H1 (cell line): ENCODE results near the gene TBC1D24. TPM values are rescaled to one million over a fixed set of nuclear protein-coding genes. Genes with fewer than 3 reads are reported as not detected.
"Not testable (repeated sequence)": the region's sequence is repeated elsewhere in the genome, so short reads cannot be mapped to it uniquely, and the experiment has no call there.

ENCODE experiments used
- CTCF ChIA-PET: fragments of 300-600 bp; sonication (Branson Sonifier 250); formaldehyde crosslinking; loops from one replicate; lab custom pipeline; 2021; ENCODE audit not compliant: partially characterized antibody; lab: Charles Lee
- POLR2A ChIA-PET: fragments of 300-600 bp; sonication (Branson Sonifier 250); formaldehyde crosslinking; loops from one replicate; lab custom pipeline; 2021; ENCODE audit warnings: inconsistent platforms; ENCODE audit not compliant: partially characterized antibody; lab: Charles Lee
- DNase-seq, 2 experiments: peaks; one replicate each; pipeline versions ENCODE4 v3.0.0 to v3.0.0-alpha.2; 2010 to 2022; ENCODE audit warnings: low spot score in 2 of 2, low read depth in 1 of 2, mixed read lengths in 1 of 2
- FAIRE-seq: peaks from 2 replicates; lab custom pipeline; 2011; peaks lifted over from hg19 to GRCh38; lab: Jason Lieb, UNC
- H2AFZ ChIP-seq: 2 replicates; pipeline ENCODE4 v1.8.1; 2012; ENCODE audit warnings: low read length, inconsistent platforms
- H2AK5ac ChIP-seq: 2 replicates; pipeline ENCODE4 v1.6.1; 2013; ENCODE audit warnings: low read depth, low read length
- H2BK120ac ChIP-seq: replicated peaks from 2 replicates; pipeline ENCODE3; 2013; ENCODE audit warnings: low read depth, low read length, inconsistent platforms
- H2BK12ac ChIP-seq: 2 replicates; pipeline ENCODE4 v1.6.1; 2013; ENCODE audit warnings: low read depth, low read length
- H2BK15ac ChIP-seq: 2 replicates; pipeline ENCODE4 v1.6.1; 2013; ENCODE audit warnings: low read length
- H2BK20ac ChIP-seq: 2 replicates; pipeline ENCODE4 v1.6.1; 2013; ENCODE audit warnings: low read length
- H2BK5ac ChIP-seq: 2 replicates; pipeline ENCODE4 v1.6.1; 2013; ENCODE audit warnings: low read depth, low read length
- H3K14ac ChIP-seq: 2 replicates; pipeline ENCODE4 v1.6.1; 2013; ENCODE audit warnings: inconsistent platforms; ENCODE audit not compliant: insufficient read length
- H3K18ac ChIP-seq: 2 replicates; pipeline ENCODE4 v1.6.1; 2013; ENCODE audit warnings: low read length; ENCODE audit errors: extremely low read depth
- H3K23ac ChIP-seq: 2 replicates; pipeline ENCODE4 v1.6.1; 2013; ENCODE audit warnings: inconsistent platforms; ENCODE audit not compliant: insufficient read length
- H3K23me2 ChIP-seq: 2 replicates; pipeline ENCODE4 v1.6.1; 2013; ENCODE audit warnings: low read depth, low read length
- H3K27ac ChIP-seq: 2 replicates; pipeline ENCODE4 v1.6.1; 2011; ENCODE audit warnings: low read depth, low read length, inconsistent platforms
- H3K27me3 ChIP-seq, 4 experiments: replicated peaks in 1 of 4; 1 replicate in 1 of 4; 2 replicates in 3 of 4; pipeline versions ENCODE4 v1.6.1 to v1.8.1; 2011 to 2013; ENCODE audit warnings: low read length in 3 of 4, mild to moderate bottlenecking in 3 of 4, inconsistent platforms in 2 of 4, mixed read lengths in 2 of 4, moderate library complexity in 1 of 4; ENCODE audit not compliant: control insufficient read depth in 3 of 4, insufficient read depth in 3 of 4; ENCODE audit errors: extremely low read depth in 1 of 4
- H3K36me3 ChIP-seq, 4 experiments: 2 replicates each; pipeline versions ENCODE4 v1.6.1 to v1.8.1; 2011 to 2013; ENCODE audit warnings: mild to moderate bottlenecking in 4 of 4, low read length in 3 of 4, moderate library complexity in 2 of 4, control low read depth in 1 of 4, inconsistent platforms in 1 of 4; ENCODE audit not compliant: insufficient read depth in 4 of 4, control insufficient read depth in 2 of 4
- H3K4ac ChIP-seq: replicated peaks from 2 replicates; pipeline ENCODE3; 2013; ENCODE audit warnings: low read length, low read depth, mixed read lengths, inconsistent platforms; ENCODE audit not compliant: insufficient read length
- H3K4me1 ChIP-seq, 4 experiments: replicated peaks in 1 of 4; 1 replicate in 1 of 4; 2 replicates in 3 of 4; pipeline versions ENCODE4 v1.6.1 to v1.8.1; 2011 to 2013; ENCODE audit warnings: low read length in 3 of 4, inconsistent platforms in 2 of 4, mixed read lengths in 1 of 4; ENCODE audit not compliant: insufficient read depth in 4 of 4, control insufficient read depth in 3 of 4
- H3K4me2 ChIP-seq, 2 experiments: 2 replicates each; pipeline versions ENCODE4 v1.6.1 to v1.8.1; 2011 to 2013; ENCODE audit warnings: low read depth in 2 of 2, low read length in 2 of 2, control low read depth in 1 of 2, inconsistent platforms in 1 of 2, mild to moderate bottlenecking in 1 of 2; ENCODE audit not compliant: insufficient read depth in 1 of 2
- H3K4me3 ChIP-seq, 4 experiments: fragments of 200-600, 300-600 bp in 1 of 4; sonication (generic), shearing (Covaris generic), sonication (Bioruptor Twin) in 1 of 4; 2 replicates each; pipeline versions ENCODE4 v1.5.1 to v1.8.1; 2011 to 2016; ENCODE audit warnings: low read length in 4 of 4, low read depth in 3 of 4, control low read depth in 2 of 4, inconsistent platforms in 2 of 4, mild to moderate bottlenecking in 2 of 4, mixed read lengths in 1 of 4, moderate library complexity in 1 of 4; ENCODE audit not compliant: insufficient read depth in 2 of 4; ENCODE audit errors: extremely low read depth in 1 of 4
- H3K56ac ChIP-seq: replicated peaks from 2 replicates; pipeline ENCODE3; 2013; ENCODE audit warnings: low read depth, mild to moderate bottlenecking, mixed read lengths, low read length, inconsistent platforms; ENCODE audit not compliant: insufficient read length
- H3K79me1 ChIP-seq: 2 replicates; pipeline ENCODE4 v1.6.1; 2013; ENCODE audit warnings: low read depth, low read length, control low read depth
- H3K79me2 ChIP-seq, 2 experiments: 2 replicates each; pipeline versions ENCODE4 v1.6.1 to v1.8.1; 2012 to 2013; ENCODE audit warnings: low read length in 2 of 2, mild to moderate bottlenecking in 2 of 2, inconsistent platforms in 1 of 2; ENCODE audit not compliant: insufficient read depth in 2 of 2, control insufficient read depth in 1 of 2
- H3K9ac ChIP-seq, 4 experiments: replicated peaks in 1 of 4; 1 replicate in 1 of 4; 2 replicates in 3 of 4; pipeline versions ENCODE4 v1.6.1 to v1.8.1; 2011 to 2013; ENCODE audit warnings: low read depth in 3 of 4, low read length in 3 of 4, control low read depth in 2 of 4, mild to moderate bottlenecking in 2 of 4, moderate library complexity in 2 of 4, inconsistent platforms in 1 of 4; ENCODE audit errors: extremely low read depth in 1 of 4
- H3K9me3 ChIP-seq, 2 experiments: 2 replicates each; pipeline versions ENCODE4 v1.6.1 to v1.8.1; 2012 to 2013; ENCODE audit warnings: mild to moderate bottlenecking in 2 of 2, moderate library complexity in 2 of 2, control low read depth in 1 of 2, inconsistent platforms in 1 of 2, low read depth in 1 of 2, low read length in 1 of 2, mixed read lengths in 1 of 2; ENCODE audit not compliant: insufficient read depth in 2 of 2
- H4K20me1 ChIP-seq, 2 experiments: replicated peaks in 1 of 2; 2 replicates each; pipeline versions ENCODE3 to v1.8.1; 2011 to 2013; ENCODE audit warnings: inconsistent platforms in 2 of 2, low read length in 2 of 2, mild to moderate bottlenecking in 1 of 2; ENCODE audit not compliant: insufficient read depth in 2 of 2, control insufficient read depth in 1 of 2
- H4K5ac ChIP-seq: 2 replicates; pipeline ENCODE4 v1.6.1; 2013; ENCODE audit warnings: low read length, low read depth, mixed read lengths, inconsistent platforms; ENCODE audit not compliant: insufficient read length
- H4K8ac ChIP-seq: 2 replicates; pipeline ENCODE4 v1.8.0; 2013; ENCODE audit warnings: mild to moderate bottlenecking, moderate library complexity, low read length, inconsistent platforms; ENCODE audit not compliant: insufficient read depth; ENCODE audit errors: extremely low read depth
- H4K91ac ChIP-seq: replicated peaks from 2 replicates; pipeline ENCODE3; 2013; ENCODE audit warnings: low read length, mixed read lengths, inconsistent platforms; ENCODE audit not compliant: insufficient read length
- whole genome bisulfite sequencing, 2 experiments: shearing (Covaris generic) in 1 of 2; methylation state at CpG; one replicate each; pipeline versions ENCODE4 v1.1.6 to v1.1.7; 2013 to 2015; ENCODE audit warnings: low lambda C conversion rate in 2 of 2, mixed read lengths in 2 of 2, inconsistent platforms in 1 of 2, low coverage in 1 of 2, missing lambda C conversion rate in 1 of 2; ENCODE audit not compliant: insufficient replicate concordance in 2 of 2, insufficient coverage in 1 of 2, insufficient read length in 1 of 2; ENCODE audit errors: extremely low coverage in 1 of 2, missing lambda C conversion rate in 1 of 2; 5-methylcytosine and 5-hydroxymethylcytosine counted together
- polyA plus RNA-seq, 7 experiments: library from polyadenylated mRNA; depleted of rRNA in 3 of 7; stranded (reverse) in 5 of 7; unstranded in 2 of 7; fragments of >200 nt in 5 of 7; fragments of 200-250 nt in 2 of 7; gene quantifications; 1 replicate in 5 of 7; 2 replicates in 1 of 7; 4 replicates in 1 of 7; pipeline versions ENCODE4 v1.2.1 to v1.2.3, GENCODE V29; 2011 to 2013; ENCODE audit warnings: missing spikeins in 2 of 7, mixed read lengths in 2 of 7
- total RNA-seq: library from RNA; stranded (reverse); fragmentation: NEBNext Ultra II Directional; extraction: Animal tissue kit (Norgen Biotek cat#: 25700); gene quantifications from 2 replicates; pipeline ENCODE4 v1.2.1, GENCODE V29; 2021

Gene TBC1D24
- total and polyA plus RNA-seq, 2 of the 8 experiments (the other 6 are each of a cell fraction or from before 2014, with no cell fraction given) = 8.7 to 21.5 TPM

DNA sequence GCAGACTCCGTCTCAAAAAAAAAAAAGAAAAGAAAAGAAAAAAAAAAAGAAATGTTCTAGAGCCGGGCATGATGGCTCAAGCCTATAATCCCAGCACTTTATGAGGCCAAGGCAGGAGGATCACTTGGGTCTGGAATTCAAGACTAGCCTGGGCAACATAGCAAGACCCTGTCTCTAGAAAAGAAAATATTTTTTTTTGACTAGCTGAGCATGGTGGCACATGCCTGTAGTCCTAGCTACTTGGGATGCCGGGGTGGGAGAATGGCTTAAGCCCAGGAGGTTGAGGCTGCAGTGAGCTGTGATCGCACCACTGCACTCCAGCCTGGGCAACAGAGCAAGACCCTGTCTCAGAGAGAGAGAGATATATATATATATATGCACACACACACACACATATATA is 39.7 kb upstream of the TBC1D24 start:
- H3K27ac ChIP-seq, H3K9ac ChIP-seq, H4K5ac ChIP-seq, H2BK120ac ChIP-seq, H2BK20ac ChIP-seq, H3K23me2 ChIP-seq, H2AK5ac ChIP-seq, H4K8ac ChIP-seq, H3K18ac ChIP-seq, H2AFZ ChIP-seq, H2BK15ac ChIP-seq, FAIRE-seq, H4K91ac ChIP-seq, H2BK12ac ChIP-seq, H2BK5ac ChIP-seq, H3K56ac ChIP-seq, H3K79me1 ChIP-seq, H3K79me2 ChIP-seq, DNase-seq, H3K14ac ChIP-seq, H3K4me2 ChIP-seq, H3K23ac ChIP-seq, H3K4me1 ChIP-seq, H3K4ac ChIP-seq, H3K9me3 ChIP-seq, H3K4me3 ChIP-seq, H3K27me3 ChIP-seq: not testable (repeated sequence)
- CTCF ChIA-PET = interaction anchor here (0.6 to 1.4 kb wide), 3 partner anchors 24 to 80 kb away, joined by 3 to 4 read pairs (median 3); partner anchors contain the start of gene TEDC2
- Histone ChIP-seq H3K36me3 (peaks cover 33 to 71% (median 59%) of the 10 kb centered on the region in 4 experiments), H4K20me1 (peaks cover 12 to 17% of the 10 kb centered on the region in 2 experiments)
- WGBS, 2 experiments = 94% methylated on average over 2 of the region's 4 CpGs; no CpG with 5 or more reads in 1 of the 2 experiments
- POLR2A ChIA-PET = interaction anchor here (1.2 kb wide), 1 partner anchor 13 kb away, joined by 7 read pairs; no protein-coding TSS in a partner anchor
